Measurements from ENCODE around the gene SPTB.

SPTB gene

GRCh38 chr14:64731141-64731581 is 148.5 kb downstream of the SPTB start:
- no peak for DNase-seq (ENCODE audit: low read depth in 2 of 2, low spot score in 1 of 2)

- DNase-seq (ENCODE audit: low read depth in 2 of 2, low spot score in 1 of 2), result no peak
Measured at GRCh38 chr14:64730681-64731080, 149.0 kb downstream of the SPTB start.

GRCh38 chr14:64730061-64730440 is 149.7 kb downstream of the SPTB start:
- DNase-seq (ENCODE audit: low read depth in 2 of 2, low spot score in 1 of 2), result no peak

- no peak for DNase-seq (ENCODE audit: low read depth in 2 of 2, low spot score in 1 of 2)
Measured at GRCh38 chr14:64729386-64730060, 150.2 kb downstream of the SPTB start.

GRCh38 chr14:64728856-64729255 is 150.9 kb downstream of the SPTB start:
- DNase-seq (ENCODE audit: low read depth in 2 of 2, low spot score in 1 of 2), result no peak

- no peak for DNase-seq (ENCODE audit: low read depth in 2 of 2, low spot score in 1 of 2)
Measured at GRCh38 chr14:64728106-64728505, 151.6 kb downstream of the SPTB start.

- no peak for DNase-seq (ENCODE audit: low read depth in 2 of 2, low spot score in 1 of 2)
Measured at GRCh38 chr14:64727551-64728071, 152.1 kb downstream of the SPTB start.

- DNase-seq (ENCODE audit: low read depth in 2 of 2, low spot score in 1 of 2), result no peak
Measured at GRCh38 chr14:64726585-64726890, 153.2 kb downstream of the SPTB start.

GRCh38 chr14:64725879-64726584 is 153.7 kb downstream of the SPTB start:
- DNase-seq (ENCODE audit: low read depth in 2 of 2, low spot score in 1 of 2), result no peak

GRCh38 chr14:64725261-64725815 is 154.4 kb downstream of the SPTB start:
- DNase-seq (ENCODE audit: low read depth in 2 of 2, low spot score in 1 of 2), result no peak

GRCh38 chr14:64724578-64724930 is 155.2 kb downstream of the SPTB start:
- no peak for DNase-seq (ENCODE audit: low read depth in 2 of 2, low spot score in 1 of 2)

GRCh38 chr14:64723691-64724577 is 155.8 kb downstream of the SPTB start:
- DNase-seq (ENCODE audit: low read depth in 2 of 2, low spot score in 1 of 2), result no peak

- DNase-seq (ENCODE audit: low read depth in 2 of 2, low spot score in 1 of 2), result no peak
Measured at GRCh38 chr14:64722842-64723447, 156.8 kb downstream of the SPTB start.

- DNase-seq (ENCODE audit: low read depth in 2 of 2, low spot score in 1 of 2), result no peak
Measured at GRCh38 chr14:64721899-64722298, 157.8 kb downstream of the SPTB start.

GRCh38 chr14:64721391-64721791 is 158.3 kb downstream of the SPTB start:
- no peak for DNase-seq (ENCODE audit: low read depth in 2 of 2, low spot score in 1 of 2)

- DNase-seq (ENCODE audit: low read depth in 2 of 2, low spot score in 1 of 2), result no peak
Measured at GRCh38 chr14:64720131-64720576, 159.6 kb downstream of the SPTB start.

GRCh38 chr14:64719601-64720000 is 160.1 kb downstream of the SPTB start:
- no peak for DNase-seq (ENCODE audit: low read depth in 2 of 2, low spot score in 1 of 2)

GRCh38 chr14:64718762-64719161 is 160.9 kb downstream of the SPTB start:
- DNase-seq (ENCODE audit: low read depth in 2 of 2, low spot score in 1 of 2), result no peak

GRCh38 chr14:64717870-64718269 is 161.8 kb downstream of the SPTB start:
- DNase-seq (ENCODE audit: low read depth in 2 of 2, low spot score in 1 of 2), result no peak

- no peak for DNase-seq (ENCODE audit: low read depth in 2 of 2, low spot score in 1 of 2)
Measured at GRCh38 chr14:64715628-64716412, 163.9 kb downstream of the SPTB start.
